Omental fat pad (tissue), 4 donors: ENCODE results near the gene ITGB2. TPM values are rescaled to one million over a fixed set of nuclear protein-coding genes. Genes with fewer than 3 reads are reported as not detected.

Source experiments
- ATAC-seq: fragments of 150-250 bp; one replicate; pipeline ENCODE4 v1.9.1; 2016; ENCODE audit warnings: mild to moderate bottlenecking, moderate library complexity; ENCODE audit not compliant: low FRiP score
- DNase-seq: peaks from one replicate; pipeline ENCODE4 v3.0.0-alpha.2; 2019; ENCODE audit warnings: low spot score
- total RNA-seq, 4 donors: library from RNA; depleted of rRNA; stranded (reverse); fragments of >200 nt; gene quantifications; one replicate each; pipeline ENCODE4 v1.1.0, GENCODE V29; 2016
- TF ChIP-seq, protein P1 (sequence below), 3 donors: fragments of 450-650 bp; IDR thresholded peaks; one replicate each; pipeline ENCODE4 v1.5.1; 2016 to 2017; ENCODE audit warnings: antibody characterized with exemption in 3 of 3, mild to moderate bottlenecking in 3 of 3, moderate library complexity in 2 of 3

ITGB2 gene
- total RNA-seq, 4 donors from 2014 or later, result 98.5 to 581 (median 217) TPM

DNA sequence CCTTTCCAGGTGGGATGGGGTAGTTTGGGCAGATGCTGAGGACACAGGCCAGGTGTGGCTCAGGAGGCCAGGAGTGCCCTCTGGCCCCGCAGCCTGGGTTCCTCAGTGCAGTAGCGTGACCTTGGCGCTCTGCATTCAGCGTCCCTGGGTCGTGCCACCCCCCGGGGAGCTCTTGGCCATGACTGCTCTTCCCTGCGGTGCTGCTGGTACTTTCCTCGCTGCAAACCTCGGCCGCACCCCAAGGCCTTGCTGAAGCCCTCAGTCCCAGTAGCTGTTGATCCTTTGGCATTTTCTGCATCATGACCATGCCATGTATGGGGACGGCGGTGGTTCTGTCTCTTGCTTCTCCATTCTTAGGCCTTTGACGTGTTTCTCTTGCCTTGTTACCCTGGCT, 32.9 kb upstream of the ITGB2 start:
- ATAC-seq, result no peak
- no peak for DNase-seq
- TF ChIP-seq, protein P1, sequence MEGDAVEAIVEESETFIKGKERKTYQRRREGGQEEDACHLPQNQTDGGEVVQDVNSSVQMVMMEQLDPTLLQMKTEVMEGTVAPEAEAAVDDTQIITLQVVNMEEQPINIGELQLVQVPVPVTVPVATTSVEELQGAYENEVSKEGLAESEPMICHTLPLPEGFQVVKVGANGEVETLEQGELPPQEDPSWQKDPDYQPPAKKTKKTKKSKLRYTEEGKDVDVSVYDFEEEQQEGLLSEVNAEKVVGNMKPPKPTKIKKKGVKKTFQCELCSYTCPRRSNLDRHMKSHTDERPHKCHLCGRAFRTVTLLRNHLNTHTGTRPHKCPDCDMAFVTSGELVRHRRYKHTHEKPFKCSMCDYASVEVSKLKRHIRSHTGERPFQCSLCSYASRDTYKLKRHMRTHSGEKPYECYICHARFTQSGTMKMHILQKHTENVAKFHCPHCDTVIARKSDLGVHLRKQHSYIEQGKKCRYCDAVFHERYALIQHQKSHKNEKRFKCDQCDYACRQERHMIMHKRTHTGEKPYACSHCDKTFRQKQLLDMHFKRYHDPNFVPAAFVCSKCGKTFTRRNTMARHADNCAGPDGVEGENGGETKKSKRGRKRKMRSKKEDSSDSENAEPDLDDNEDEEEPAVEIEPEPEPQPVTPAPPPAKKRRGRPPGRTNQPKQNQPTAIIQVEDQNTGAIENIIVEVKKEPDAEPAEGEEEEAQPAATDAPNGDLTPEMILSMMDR (IDR thresholded peaks at IDR 0.05), result no peak

DNA sequence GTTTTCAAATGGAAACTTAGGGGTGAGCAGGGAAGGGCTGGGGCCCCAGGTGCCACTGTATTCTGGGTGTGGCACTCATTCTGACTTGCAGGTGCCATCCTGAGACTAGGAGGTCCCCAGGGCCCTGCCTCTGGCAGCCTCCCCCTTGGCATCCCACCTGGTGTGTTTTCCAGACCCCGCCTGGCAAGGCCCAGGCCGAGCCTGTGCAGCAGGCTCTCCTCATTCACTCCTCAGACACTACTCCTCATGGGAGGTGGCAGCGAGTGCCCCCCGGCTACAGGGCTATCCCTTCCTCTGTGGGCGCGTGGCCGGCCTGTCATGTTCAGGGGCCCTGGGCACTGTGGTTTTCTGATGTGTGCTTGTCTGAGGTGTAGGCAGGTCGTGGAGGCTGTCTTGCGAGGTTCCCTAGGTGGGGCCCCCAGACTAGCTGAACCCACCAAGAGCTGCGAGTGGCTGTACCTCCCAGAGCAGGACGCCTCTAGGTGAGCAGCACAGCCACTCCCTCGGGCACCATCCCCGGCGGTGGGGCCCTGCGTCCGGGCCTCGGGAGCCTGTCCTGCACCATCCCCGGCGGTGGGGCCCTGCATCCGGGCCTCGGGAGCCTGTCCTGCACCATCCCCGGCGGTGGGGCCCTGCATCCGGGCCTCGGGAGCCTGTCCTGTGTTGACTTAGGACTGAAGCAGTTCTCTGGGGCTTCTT, 32.4 kb upstream of the ITGB2 start:
- ATAC-seq (no peak), DNase-seq (no peak)

DNA sequence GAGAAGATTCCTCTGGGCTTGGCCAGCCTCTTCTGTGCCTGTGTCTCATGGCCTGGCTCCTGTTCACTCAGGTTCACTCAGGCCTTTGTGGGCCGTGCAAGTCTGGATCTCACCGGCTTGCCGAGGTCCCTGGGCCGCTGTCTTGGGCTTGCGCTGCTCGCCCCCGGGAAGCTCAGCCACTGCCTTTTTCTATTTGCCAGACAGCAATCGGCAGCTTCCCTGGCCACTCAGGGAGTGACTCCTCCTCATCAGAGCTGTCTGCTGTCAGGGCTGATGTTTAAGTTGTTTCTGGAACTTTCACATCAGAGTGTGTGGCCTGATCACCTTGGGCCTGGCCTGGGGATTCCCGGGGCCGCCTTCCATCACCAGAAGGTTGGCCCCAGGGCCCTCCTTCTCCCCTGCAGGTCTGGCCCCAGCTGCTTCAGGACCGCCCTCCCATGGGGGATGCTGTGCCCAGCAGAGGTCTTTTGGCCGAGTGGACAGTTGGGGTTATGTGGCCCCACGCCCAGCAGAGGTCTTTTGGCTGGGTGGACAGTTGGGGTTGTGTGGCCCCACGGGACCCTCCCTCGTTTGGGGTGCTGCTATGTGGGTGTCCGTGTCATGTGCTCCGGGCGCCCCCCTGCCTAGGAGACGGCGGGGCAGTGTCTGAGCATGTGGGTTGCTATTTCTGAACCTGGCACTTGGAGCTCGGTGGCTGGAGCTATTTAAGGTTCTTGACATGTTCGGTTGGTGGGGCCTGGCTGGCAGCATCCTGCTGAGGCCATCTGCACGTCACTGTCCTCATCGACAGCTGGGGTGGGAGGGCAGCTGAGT, 31.6 kb upstream of the ITGB2 start:
- ATAC-seq (no peak), DNase-seq (no peak)

More for the DNA sequence above, 32.4 kb upstream of the ITGB2 start:
- TF ChIP-seq, protein P1 (IDR thresholded peaks at IDR 0.05), result no peak

DNA sequence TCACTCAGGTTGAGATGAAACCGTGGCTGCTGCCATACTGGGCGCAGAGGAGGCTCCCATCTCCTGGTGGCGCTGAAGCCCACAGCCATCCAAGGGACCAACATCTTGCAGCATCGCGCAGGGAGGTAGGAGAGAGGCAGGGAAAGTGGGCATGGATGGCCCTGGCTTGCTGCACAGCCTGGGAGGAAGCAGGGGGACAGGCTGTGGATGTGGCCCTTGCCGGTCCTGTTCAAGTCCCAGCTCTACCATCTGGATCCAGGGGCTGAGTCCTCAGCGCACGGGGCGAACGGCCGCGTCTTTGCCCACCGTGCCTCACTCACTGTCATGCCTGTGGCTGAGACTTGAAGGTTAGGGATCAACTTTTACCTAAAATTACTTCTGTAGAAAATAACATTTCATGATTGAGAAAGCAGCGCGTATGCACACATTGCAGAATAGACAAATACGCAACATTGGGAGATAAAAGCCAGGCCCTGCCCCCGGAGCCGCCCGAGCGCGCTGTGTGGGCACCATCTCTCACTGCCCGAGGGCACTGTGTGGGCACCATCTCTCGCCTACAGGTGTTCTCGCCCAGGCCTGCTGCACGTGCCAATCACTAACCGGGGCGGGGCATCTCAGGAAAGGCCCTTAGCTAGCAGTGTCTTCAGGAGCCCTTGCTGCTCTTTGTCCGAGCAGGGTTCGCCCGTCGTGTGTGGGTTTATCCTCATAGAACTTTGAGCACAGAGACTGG, 30.7 kb upstream of the ITGB2 start:
- ATAC-seq (no peak), DNase-seq (no peak)
- TF ChIP-seq, protein P1 (IDR thresholded peaks at IDR 0.05), result no peak

More for the DNA sequence above, 31.6 kb upstream of the ITGB2 start:
- TF ChIP-seq, protein P1 (IDR thresholded peaks at IDR 0.05), result no peak

DNA sequence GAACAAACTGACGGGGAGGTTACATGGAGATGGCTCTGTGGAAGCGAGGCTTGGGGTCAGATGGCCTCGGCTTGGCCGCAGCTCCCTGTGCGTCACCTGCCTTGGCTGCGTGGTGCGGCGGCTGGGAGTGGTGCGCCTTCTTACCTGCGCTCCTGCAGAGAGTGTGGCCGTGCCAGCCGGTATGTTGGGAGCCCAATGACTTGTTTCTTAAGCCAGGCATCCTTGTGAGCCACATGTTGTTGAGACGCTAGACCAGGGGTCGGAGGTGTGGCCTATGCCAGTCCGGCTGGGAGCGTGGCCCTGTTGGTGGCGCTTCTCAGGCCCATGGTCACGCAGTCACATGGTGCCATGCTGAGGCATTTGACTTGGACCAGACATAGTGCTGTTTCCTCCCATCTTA, 29.7 kb upstream of the ITGB2 start:
- no peak for DNase-seq
- no peak for ATAC-seq
- TF ChIP-seq, protein P1 (IDR thresholded peaks at IDR 0.05), result no peak

DNA sequence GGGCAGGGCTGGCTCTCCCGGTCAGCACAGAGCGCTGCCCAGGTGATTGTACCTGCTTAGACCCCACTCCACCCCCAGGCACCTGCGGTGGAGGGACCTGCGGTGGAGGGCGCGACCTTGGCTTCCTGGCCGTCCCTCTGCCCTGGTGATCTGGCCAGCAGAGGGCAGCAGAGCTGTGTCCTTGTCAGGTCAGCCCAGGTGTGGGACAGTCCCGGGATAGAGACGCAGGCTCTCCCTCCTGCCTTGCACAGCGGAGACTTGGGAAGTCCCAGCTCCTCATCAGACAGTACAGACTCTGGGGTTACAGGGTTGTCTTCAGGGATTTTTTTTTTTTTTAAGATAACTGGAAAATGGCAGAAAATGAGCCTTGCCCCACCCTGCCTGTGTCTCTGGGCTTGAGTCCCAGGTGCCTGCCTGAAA, 29.1 kb upstream of the ITGB2 start:
- DNase-seq (peak; percentile 98), ATAC-seq (peak; percentile 79)
- TF ChIP-seq, protein P1 (IDR thresholded peaks at IDR 0.05), result peak in 1 of 3 donors; percentile 65
